Inflammatory macrophage treated with lipopolysaccharide for 1 hour (primary cell): ENCODE data around the gene CNTN5.
"Not testable (repeated sequence)": the region's sequence is repeated elsewhere in the genome, so short reads cannot be mapped to it uniquely, and the experiment has no call there.

Experiments used
- DNase-seq, 2 donors: peaks; one replicate each; pipeline ENCODE4 v3.0.0-alpha.2; 2020 to 2022

The CNTN5 gene

GRCh38 chr11:99812516-99812915, 791.8 kb downstream of the CNTN5 start:
- DNase-seq, result no peak

GRCh38 chr11:99814021-99814420, 793.3 kb downstream of the CNTN5 start:
- no peak for DNase-seq

DNA sequence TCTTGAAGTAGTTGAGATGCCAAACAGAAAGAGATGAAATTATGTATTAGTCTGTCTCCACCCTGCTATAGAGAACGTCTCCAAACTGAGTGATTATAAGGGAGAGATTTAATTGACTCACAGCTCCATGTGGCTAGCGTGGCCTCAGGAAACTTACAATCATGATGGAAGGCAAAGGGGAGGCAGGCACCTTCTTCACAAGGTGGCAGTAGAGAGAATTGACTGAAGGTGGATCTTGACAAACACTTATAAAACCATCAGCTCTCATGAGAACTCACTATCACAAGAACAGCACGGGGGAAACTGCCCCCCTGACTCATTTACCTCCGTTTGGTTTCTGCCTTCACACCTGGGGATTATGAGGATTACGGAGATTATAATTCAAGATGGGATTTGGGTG, 794.0 kb downstream of the CNTN5 start:
- DNase-seq, result no peak

GRCh38 chr11:99818991-99819390, 798.2 kb downstream of the CNTN5 start:
- DNase-seq, result no peak

GRCh38 chr11:99822846-99823565, 802.3 kb downstream of the CNTN5 start:
- no peak for DNase-seq

- DNase-seq, result not testable (repeated sequence)
Observed at GRCh38 chr11:99836739-99837138, 816.0 kb downstream of the CNTN5 start.

DNA sequence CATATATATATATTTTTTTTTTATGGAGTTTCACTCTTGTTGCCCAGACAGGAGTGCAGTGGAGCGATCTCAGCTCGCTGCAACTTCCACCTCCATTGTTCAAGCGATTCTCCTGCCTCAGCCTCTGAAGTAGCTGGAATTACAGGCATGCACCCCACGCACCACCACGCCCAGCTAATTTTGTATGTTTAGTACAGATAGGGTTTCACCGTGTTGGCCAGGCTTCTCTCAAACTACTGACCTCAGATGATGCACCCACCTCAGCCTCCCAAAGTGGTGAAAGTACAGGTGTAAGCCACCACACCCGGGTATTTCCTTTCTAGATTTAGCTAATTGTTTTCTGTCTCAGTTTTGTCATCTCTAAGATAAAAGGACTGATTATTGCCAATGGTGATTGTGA, 821.1 kb downstream of the CNTN5 start:
- DNase-seq, result no peak

DNA sequence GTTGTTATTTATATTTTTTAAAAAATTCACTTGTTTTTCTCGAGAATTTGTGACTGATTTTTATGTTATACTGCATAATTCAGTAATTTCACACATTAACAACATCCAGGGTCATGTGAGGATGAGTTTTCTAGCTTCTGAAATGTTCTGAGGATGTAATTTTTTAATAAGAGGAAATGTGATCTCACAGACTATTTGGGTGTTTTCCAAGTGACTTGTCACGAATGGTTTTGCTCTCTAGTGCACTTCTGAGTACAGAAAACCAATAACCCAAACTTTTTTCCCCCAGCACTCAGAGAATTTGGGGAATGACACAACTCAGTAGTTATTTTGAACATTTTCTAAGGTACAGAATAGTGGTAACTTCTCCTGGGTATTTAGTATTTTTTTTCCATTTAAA, 845.2 kb downstream of the CNTN5 start:
- DNase-seq, result peak in 1 of 2 donors; percentile 3

DNA sequence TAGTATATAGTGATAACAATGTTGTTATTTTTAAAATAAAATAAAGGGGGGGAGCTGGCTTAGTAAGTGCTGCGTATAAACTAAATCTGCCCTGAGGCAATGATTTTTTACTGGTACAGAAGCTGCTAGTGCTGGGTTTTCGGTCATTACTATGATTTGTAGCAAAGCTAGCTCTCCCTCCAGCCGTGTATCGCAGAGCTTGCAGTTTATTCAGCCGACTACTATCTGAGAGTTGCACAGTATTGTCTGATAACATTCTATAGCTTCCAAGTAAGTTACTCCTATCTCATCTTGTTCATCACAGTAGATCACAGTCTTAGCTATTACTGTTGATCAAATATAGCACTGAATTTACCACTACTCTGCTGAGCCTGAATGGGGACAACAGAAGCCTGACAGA, 860.9 kb downstream of the CNTN5 start:
- no peak for DNase-seq

DNA sequence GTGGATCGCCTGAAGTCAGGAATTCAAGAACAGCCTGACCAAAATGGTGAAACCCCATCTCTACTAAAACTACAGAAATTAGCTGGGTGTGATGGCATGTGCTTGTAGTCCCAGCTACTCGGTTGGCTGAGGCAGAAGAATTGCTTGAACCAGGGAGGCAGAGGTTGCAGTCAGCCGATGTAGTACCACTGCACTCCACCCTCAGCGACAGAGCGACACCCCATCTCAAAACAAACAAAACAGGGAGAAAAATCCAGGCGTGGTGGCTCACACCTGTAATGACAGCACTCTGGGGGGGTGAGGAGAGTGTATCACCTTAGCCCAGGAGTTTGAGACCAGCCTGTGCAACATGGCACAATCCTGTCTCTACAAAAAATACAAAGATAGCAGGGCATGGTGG, 864.0 kb downstream of the CNTN5 start:
- DNase-seq, result no peak

GRCh38 chr11:99887481-99887880, 866.7 kb downstream of the CNTN5 start:
- no peak for DNase-seq

GRCh38 chr11:99893811-99894210, 873.1 kb downstream of the CNTN5 start:
- no peak for DNase-seq

DNA sequence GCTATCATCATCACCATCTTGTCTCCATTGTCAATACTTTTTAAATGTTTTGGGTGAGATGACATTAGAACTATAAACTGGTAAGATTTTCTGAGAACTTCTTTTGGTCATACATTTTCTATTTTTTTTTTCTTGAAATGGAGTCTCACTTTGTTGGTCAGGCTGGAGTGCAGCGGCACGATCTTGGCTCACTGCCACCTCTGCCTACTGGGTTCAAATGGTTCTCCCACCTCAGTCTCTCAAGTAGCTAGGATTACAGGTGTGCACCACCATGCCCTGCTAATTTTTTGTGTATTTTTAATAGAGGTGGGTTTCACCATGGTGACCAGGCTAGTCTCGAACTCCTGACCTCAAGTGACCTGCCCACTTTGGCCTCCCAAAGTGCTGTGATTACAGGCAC, 880.4 kb downstream of the CNTN5 start:
- no peak for DNase-seq

- no peak for DNase-seq
Observed at GRCh38 chr11:99911116-99911515, 890.4 kb downstream of the CNTN5 start.

DNA sequence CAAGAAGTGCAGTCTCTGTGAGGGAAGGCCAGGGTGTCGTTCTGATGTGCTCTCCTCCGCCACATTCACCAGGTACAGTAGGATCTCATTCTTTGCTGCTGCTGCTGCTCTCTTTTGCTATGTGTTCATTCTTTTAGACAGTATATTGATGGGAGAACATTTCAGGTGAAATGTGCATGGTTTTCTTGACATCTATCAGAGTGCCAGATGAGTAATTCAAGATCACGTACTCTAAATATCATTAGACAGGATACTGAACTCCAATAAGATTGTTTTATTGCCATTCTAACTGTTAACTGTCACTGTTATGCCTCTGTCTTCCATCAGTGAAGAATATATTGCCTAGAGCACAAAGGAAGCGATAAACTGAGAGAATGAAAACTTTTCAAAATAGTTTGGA, 895.3 kb downstream of the CNTN5 start:
- no peak for DNase-seq

DNA sequence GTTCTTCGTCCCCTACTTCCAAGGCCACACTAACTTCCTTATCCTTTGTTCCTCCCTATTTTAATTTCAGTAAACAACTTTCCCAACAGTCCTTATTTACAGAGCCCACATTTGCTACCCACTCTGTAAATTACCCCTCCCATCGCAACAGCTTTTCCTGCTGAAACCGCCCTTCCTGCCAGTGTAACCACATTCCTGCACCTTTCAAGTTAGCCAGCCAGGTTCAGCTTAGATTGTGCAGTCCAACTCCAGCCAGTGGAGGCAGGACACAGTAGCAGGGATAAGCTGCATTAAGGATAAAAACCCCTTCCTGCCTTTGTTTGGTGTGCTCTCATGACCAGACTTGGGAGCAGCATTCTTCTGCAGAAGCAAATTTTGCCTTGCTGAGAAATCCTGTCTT, 898.0 kb downstream of the CNTN5 start:
- no peak for DNase-seq

- DNase-seq, result no peak
Observed at GRCh38 chr11:99920956-99921355, 900.2 kb downstream of the CNTN5 start.

GRCh38 chr11:99925968-99926367, 905.2 kb downstream of the CNTN5 start:
- DNase-seq, result no peak

GRCh38 chr11:99932684-99933083, 911.9 kb downstream of the CNTN5 start:
- DNase-seq, result no peak

- no peak for DNase-seq
Observed at GRCh38 chr11:99934008-99934407, 913.3 kb downstream of the CNTN5 start.

- DNase-seq, result no peak
Observed at GRCh38 chr11:99937330-99937729, 916.6 kb downstream of the CNTN5 start.

- DNase-seq, result no peak
Observed at GRCh38 chr11:99952816-99953215, 932.1 kb downstream of the CNTN5 start.

GRCh38 chr11:99960536-99960935, 939.8 kb downstream of the CNTN5 start:
- DNase-seq, result no peak

- no peak for DNase-seq
Observed at GRCh38 chr11:99968336-99968735, 947.6 kb downstream of the CNTN5 start.

DNA sequence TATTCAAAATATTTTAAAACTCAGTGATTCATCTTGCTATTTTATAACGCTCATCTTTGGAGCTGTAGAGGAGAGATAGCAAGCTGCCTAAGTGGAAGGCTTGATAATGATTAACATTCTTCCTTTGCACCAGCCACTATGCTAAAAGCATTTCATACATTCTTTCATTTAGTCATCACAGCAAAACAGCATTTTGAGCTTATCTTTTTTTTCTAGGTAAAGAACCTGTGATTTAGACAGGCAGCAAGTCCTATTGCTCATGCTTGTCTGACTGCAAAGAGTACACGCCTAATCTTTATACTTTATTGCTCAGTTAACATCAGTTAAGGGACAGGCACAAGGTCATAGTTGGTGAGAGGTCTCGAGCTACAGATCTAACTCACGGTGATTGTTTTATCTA, 953.2 kb downstream of the CNTN5 start:
- DNase-seq, result no peak
